SW480 (cell line): ENCODE measurements around the gene SLC25A11.
"Not testable (repeated sequence)": the region's sequence is repeated elsewhere in the genome, so short reads cannot be mapped to it uniquely, and the experiment has no call there.

ENCODE experiments used
- DNase-seq: peaks from one replicate; pipeline ENCODE4 v3.0.0-alpha.2; 2016; ENCODE audit warnings: low spot score

Gene SLC25A11

GRCh38 chr17:4945176-4945943, 5.5 kb upstream of the SLC25A11 start:
- DNase-seq = peak; percentile 91

DNA sequence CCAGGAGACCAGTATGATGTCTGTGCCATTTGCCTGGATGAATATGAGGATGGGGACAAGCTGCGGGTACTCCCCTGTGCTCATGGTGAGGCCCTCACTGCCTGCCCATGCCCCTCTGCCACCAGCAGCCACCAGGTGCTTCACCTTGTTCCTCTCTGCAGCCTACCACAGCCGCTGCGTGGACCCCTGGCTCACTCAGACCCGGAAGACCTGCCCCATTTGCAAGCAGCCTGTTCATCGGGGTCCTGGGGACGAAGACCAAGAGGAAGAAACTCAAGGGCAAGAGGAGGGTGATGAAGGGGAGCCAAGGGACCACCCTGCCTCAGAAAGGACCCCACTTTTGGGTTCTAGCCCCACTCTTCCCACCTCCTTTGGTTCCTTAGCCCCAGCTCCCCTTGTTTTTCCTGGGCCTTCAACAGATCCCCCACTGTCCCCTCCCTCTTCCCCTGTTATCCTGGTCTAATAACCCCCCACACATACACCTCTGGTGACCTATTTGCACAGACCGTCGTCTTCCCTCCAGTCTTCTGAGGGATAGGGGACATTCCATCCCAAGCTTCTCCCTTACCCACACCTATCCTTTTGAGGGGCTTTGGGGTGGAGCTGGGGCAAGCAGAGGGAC, 4.8 kb upstream of the SLC25A11 start:
- no peak for DNase-seq

DNA sequence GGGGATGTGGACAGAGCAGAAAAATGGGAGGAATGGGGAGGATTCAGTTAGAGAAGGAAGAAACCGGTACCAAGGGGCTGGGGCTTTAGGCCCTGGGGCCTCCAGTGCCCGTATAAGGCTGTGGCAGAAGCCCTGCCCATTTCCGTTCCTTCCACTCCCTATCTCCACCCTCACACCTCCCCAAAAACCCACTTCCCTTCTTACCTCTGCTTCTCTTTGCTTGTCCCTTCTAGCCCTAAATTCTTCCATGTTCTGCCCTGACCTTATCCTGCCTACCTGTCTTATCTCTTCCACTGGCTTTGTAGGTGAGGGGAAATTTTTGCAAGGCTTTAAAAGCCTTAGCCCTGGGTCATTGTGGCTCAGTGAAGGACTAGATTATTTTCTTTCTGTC, 4.3 kb upstream of the SLC25A11 start:
- no peak for DNase-seq

DNA sequence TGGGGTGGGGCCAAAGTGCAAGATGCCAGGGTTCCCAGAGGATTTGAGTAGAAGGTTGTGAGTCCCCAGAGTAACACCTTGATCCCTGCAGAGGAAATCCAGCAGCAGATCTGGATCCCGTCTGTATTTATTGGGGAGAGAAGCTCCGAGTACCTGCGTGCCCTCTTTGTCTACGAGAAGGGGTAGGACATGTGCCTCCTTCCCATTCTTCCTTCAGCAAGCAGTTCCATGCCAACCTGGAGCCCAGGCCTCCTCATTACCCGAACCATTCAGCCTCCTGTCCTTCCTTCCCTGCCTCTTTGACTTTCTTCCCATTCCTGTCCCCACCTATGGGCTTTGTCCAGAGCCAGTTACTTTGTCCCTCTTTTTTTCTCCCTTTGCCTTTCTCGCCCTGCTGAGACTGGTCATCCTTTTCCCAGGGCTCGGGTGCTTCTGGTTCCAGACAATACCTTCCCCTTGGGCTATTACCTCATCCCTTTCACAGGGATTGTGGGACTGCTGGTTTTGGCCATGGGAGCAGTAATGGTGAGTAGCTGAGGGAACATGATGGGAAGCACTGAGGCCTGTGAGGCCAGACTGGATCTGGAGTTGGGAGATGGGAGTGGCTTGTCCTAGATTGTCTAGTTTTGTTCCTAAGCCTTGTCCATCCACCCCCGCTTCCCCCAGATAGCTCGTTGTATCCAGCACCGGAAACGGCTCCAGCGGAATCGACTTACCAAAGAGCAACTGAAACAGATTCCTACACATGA, 3.1 kb upstream of the SLC25A11 start:
- no peak for DNase-seq

GRCh38 chr17:4941319-4941610, 1.4 kb upstream of the SLC25A11 start:
- no peak for DNase-seq

DNA sequence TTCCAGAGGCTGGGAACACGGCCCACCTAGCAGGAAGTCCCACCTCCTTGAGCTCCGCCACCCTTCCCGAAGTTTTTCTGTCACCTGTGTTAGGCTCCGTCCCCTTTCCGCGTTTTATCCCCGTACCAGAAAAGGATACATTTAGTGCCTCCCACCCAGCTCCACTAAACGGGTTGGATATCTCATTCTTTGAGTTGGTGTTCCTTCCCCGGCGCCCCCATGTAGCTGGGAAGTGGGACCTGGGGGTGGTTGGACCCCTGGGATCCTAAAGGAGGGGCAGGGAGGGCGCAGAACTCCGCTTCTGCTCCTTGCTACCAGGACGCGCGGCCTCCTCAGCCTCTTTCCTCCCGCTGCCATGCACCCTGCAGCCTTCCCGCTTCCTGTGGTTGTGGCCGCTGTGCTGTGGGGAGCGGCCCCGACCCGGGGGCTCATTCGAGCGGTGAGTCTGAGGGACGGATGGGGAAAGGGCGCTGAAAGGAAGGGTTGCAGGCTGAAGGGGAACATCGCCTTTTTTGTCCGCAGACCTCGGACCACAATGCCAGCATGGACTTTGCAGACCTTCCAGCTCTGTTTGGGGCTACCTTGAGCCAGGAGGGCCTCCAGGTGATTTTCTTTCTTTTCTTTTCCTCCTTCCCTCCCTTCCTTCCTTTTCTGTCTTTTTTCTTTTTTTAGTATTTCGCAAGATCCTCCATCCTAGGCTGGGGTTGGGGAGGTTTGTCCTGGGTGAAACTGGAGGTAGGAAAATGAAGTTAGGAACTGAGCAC, 891 bp upstream of the SLC25A11 start:
- peak; percentile 93 for DNase-seq

DNA sequence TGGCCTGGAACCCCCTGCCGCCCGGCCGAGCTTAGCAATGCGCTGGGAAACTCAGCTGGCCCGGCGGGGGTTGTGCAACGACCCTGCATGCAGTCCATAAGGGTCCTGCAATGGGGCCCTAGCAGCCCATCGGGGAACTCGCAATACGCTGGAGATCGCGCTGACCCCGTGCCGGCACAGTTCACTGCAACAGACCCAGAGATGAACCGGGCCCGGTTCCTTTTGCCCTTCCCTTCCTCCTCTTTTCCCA, 375 bp downstream of the SLC25A11 start:
- DNase-seq = no peak

GRCh38 chr17:4938688-4939545, 929 bp downstream of the SLC25A11 start:
- DNase-seq = no peak

GRCh38 chr17:4938069-4938491, 1.8 kb downstream of the SLC25A11 start:
- DNase-seq = no peak

DNA sequence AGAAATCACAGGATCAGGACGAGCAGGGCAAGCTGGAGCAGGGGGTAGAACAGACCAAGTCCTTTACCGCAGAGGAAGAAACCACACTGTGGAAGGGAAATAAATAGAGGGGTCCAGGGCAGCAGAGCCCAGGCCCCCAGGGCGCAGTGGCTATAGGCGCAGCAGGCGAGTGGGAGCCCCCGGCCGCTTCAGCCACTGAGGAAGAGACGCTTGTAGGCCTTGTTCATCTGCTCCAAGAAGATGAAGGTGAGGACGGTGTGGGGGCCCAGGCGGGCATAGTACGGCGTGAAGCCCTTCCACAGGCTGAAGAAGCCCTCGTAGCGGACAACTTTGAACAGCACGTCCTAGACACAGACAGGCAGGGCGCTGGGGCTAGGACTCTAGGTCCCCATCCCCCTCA, 2.3 kb downstream of the SLC25A11 start:
- DNase-seq = no peak

DNA sequence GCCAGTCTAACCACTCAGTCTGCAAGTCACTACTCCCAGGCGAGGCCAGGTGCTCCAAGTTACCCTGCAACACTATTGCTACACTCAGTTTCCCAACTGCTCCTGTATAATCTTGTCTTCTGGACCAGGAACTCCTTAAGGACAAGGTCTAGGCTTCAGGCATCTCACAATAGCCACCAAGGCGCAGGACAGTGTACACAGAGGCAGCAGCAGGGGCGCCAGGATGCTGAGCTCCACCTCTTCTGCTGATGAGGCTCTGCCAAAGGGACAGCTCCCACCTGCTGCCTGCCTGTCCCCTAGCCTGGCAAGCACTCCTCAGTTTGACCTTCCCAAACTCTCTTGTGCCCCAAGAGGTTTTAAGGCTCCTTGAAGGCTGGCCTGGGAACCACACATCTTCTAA, 3.4 kb downstream of the SLC25A11 start:
- DNase-seq = no peak

GRCh38 chr17:4935650-4936049, 4.2 kb downstream of the SLC25A11 start:
- no peak for DNase-seq

GRCh38 chr17:4934173-4934979, 5.5 kb downstream of the SLC25A11 start:
- peak; percentile 92 for DNase-seq

DNA sequence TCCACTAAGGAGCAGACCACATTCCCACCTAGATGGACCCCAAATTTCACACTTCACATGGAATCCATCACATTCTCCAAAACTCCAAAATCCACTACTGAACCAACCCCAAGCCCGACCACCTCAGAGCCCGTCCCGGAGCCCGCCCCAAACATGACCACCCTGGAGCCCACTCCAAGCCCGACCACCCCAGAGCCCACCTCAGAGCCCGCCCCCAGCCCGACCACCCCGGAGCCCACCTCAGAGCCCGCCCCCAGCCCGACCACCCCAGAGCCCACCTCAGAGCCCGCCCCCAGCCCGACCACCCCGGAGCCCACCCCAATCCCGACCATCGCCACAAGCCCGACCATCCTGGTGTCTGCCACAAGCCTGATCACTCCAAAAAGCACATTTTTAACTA, 6.2 kb downstream of the SLC25A11 start:
- no peak for DNase-seq

GRCh38 chr17:4932756-4933155, 7.1 kb downstream of the SLC25A11 start:
- DNase-seq = no peak

DNA sequence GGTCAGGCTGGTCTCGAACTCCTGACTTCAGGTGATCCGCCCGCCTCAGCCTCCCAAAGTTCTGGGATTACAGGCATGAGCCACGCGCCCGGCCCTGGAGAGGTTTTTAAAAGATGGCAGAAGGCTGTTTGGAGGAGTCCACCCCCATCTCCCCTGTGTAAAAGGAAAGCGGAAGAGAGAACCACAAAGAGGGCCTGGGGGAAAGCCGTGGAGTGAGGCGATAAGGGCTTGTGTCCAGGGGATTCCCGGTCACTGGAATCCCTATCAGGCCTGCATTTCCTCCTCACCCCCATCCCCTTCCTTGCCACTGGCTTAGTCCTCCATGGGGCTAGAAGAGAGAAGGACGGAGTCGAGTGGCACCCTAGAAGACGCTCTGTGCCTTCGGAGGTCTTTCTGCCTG, 7.9 kb downstream of the SLC25A11 start, which contains the start of gene GP1BA:
GP1BA (plus strand) TSS at position 315 of the 400 bp plus-strand sequence. CDS start 328 bp downstream, outside the sequence.
- DNase-seq = no peak

DNA sequence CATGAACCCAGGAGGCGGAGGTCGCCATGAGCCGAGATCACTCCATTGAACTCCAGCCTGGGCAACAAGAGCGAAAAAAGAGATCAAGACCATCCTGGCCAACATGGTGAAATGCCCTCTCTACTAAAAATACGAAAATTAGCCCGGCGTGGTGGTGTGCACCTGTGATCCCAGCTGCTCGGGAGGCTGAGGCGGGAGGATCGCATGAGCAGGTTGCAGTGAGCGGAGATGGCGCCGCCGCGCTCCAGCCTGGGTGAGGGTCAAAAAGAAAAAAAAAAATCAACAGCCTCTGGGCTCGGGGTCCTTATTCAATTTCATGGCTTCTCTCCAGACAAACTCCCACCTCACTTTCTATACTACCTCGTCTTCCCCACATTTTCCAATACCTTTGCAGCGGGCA, 11.0 kb downstream of the SLC25A11 start:
- no peak for DNase-seq

DNA sequence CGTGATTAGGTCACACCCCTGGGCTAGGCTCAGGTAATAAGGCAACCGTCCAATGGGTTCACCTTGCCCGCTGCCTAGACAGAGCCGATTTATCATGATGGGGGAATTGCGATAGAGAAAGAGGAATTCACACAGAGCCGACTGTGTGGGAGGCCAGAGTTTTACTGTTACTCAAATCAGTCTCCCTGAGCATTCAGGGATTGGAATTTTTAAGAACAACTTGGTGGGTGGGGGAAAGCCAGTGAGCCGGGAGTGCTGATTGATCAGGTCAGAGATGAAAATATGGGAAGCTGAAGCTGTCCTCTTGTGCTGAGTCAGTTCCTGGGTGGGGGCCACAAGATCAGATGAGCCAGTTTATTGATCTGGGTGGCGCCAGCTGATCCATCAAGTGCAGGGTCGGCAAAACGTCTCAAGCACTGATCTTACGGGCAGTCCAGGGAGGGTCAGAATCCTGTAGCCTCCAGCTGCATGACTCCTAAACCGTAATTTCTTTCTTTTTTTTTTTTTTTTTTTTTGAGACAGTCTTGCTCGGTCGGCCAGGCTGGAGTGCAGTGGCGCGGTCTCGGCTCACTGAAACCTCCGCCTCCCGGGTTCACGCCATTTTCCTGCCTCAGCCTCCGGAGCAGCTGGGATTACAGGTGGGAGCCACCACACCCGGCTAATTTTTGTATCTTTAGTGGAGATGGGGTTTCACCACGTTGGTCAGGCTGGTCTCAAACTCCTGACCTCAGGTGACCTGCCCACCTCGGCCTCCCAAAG, 13.1 kb downstream of the SLC25A11 start:
- DNase-seq = not testable (repeated sequence)

GRCh38 chr17:4921320-4921719, 18.5 kb downstream of the SLC25A11 start:
- DNase-seq = no peak
